ENCODE measurements around the gene MGAT5.

MGAT5 gene

GRCh38 chr2:134479696-134480330, 225.9 kb downstream of the MGAT5 start:
- no peak for DNase-seq (ENCODE audit: extremely low spot score)
- POLR2A ChIA-PET, result interaction anchor here (0.6 kb wide), 1 partner anchor 1278 kb away, joined by 3 read pairs; no protein-coding TSS in a partner anchor
- CTCF ChIA-PET, result interaction anchor here (1.4 kb wide), 1 partner anchor 14 kb away, joined by 3 read pairs; no protein-coding TSS in a partner anchor
- TF ChIP-seq CTCF (IDR thresholded peaks at IDR 0.05; ENCODE audit: control extremely low read depth, extremely low read depth, low read depth, missing control alignments), result no peak

GRCh38 chr2:134482131-134482723, 228.4 kb downstream of the MGAT5 start:
- ChIA-PET CTCF (interaction anchor here (1.1 kb wide), 1 partner anchor 31 kb away, joined by 3 read pairs; no protein-coding TSS in a partner anchor), POLR2A (no interaction called here)
- no peak for DNase-seq (ENCODE audit: extremely low spot score)
- TF ChIP-seq CTCF (IDR thresholded peaks at IDR 0.05; ENCODE audit: control extremely low read depth, extremely low read depth, low read depth, missing control alignments), result no peak

GRCh38 chr2:134482766-134483340, 229.0 kb downstream of the MGAT5 start:
- TF ChIP-seq CTCF (IDR thresholded peaks at IDR 0.05; ENCODE audit: control extremely low read depth, extremely low read depth, low read depth, missing control alignments), result no peak

GRCh38 chr2:134489732-134490384, 236.0 kb downstream of the MGAT5 start:
- CTCF ChIA-PET, result no interaction called here
- DNase-seq (ENCODE audit: extremely low spot score), result no peak
- POLR2A ChIA-PET, result no interaction called here
- no peak for TF ChIP-seq CTCF (IDR thresholded peaks at IDR 0.05; ENCODE audit: control extremely low read depth, extremely low read depth, low read depth, missing control alignments)

More at GRCh38 chr2:134482766-134483340, 229.0 kb downstream of the MGAT5 start:
- ChIA-PET POLR2A (no interaction called here), CTCF (no interaction called here)
- no peak for DNase-seq (ENCODE audit: extremely low spot score)

GRCh38 chr2:134490559-134490958, 236.7 kb downstream of the MGAT5 start:
- POLR2A ChIA-PET, result no interaction called here
- no peak for TF ChIP-seq CTCF (IDR thresholded peaks at IDR 0.05; ENCODE audit: control extremely low read depth, extremely low read depth, low read depth, missing control alignments)
- CTCF ChIA-PET, result no interaction called here
- DNase-seq (ENCODE audit: extremely low spot score), result no peak

- CTCF ChIA-PET, result no interaction called here
- POLR2A ChIA-PET, result no interaction called here
- no peak for DNase-seq (ENCODE audit: extremely low spot score)
- no peak for TF ChIP-seq CTCF (IDR thresholded peaks at IDR 0.05; ENCODE audit: control extremely low read depth, extremely low read depth, low read depth, missing control alignments)
Measured at GRCh38 chr2:134491022-134491421, 237.2 kb downstream of the MGAT5 start.

Measured in GM10248 (cell line).